Measurements from ENCODE around the gene EIF2S2.

- TF ChIP-seq CTCF (conservative IDR thresholded peaks at IDR 0.05; ENCODE audit: low read depth, low read length), result no peak
- no peak for TF ChIP-seq EZH2 (IDR thresholded peaks at IDR 0.05; ENCODE audit: borderline replicate concordance, low read depth, low read length, poor library complexity, severe bottlenecking)
These were observed 10.4 kb upstream of the EIF2S2 start for GRCh38 chr20:34122274-34122980.
